HepG2 (cell line): Measurements from ENCODE around the gene PLN. TPM values are rescaled to one million over a fixed set of nuclear protein-coding genes. Genes with fewer than 3 reads are reported as not detected.

Experiments used
- ATAC-seq: fragments of 200-7000 bp; cut with Tn5 transposase; 3 replicates; pipeline ENCODE4 v1.9.1; 2020; ENCODE audit warnings: mild to moderate bottlenecking, moderate library complexity
- BruUV-seq: library from RNA; stranded (reverse); fragments of 400-500 nt; replicated peaks from 2 replicates; lab custom pipeline; 2021; lab: Mats Ljungman, UMichigan
- CTCF ChIA-PET: fragments of 300-600 bp; formaldehyde crosslinking; extraction: SDS; loops from one replicate; lab custom pipeline; 2021; ENCODE audit warnings: low total read pairs, inconsistent platforms, low intra/inter-chr PET ratio; lab: Yijun Ruan, JAX
- POLR2A ChIA-PET: fragments of 350-600 bp; sonication (Branson Sonifier 250); formaldehyde crosslinking; loops from one replicate; lab custom pipeline; 2020; ENCODE audit warnings: antibody characterized with exemption, inconsistent platforms; lab: Yijun Ruan, JAX
- DNase-seq: peaks from one replicate; pipeline ENCODE4 v3.0.0-alpha.2; 2015; ENCODE audit warnings: low spot score
- FAIRE-seq: peaks from 3 replicates; lab custom pipeline; 2011; peaks lifted over from hg19 to GRCh38; lab: Jason Lieb, UNC
- H2AFZ ChIP-seq: one replicate; pipeline ENCODE4 v1.6.1; 2011; ENCODE audit warnings: low read length, inconsistent platforms
- H3K27ac ChIP-seq: fragments of 300-600 bp; 3 replicates; pipeline ENCODE4 v1.8.0; 2011; ENCODE audit warnings: mixed run types, mild to moderate bottlenecking, mixed read lengths, low read length, inconsistent platforms; ENCODE audit not compliant: insufficient read depth; ENCODE audit errors: extremely low read length
- H3K27me3 ChIP-seq, 2 experiments: fragments of 200-600 bp in 1 of 2; 2 replicates in 1 of 2; 3 replicates in 1 of 2; pipeline versions ENCODE4 v1.6.0 to v1.8.0; 2011; ENCODE audit warnings: low read length in 2 of 2, mild to moderate bottlenecking in 2 of 2, moderate library complexity in 2 of 2, inconsistent platforms in 1 of 2; ENCODE audit not compliant: insufficient read depth in 2 of 2, control insufficient read depth in 1 of 2
- H3K36me3 ChIP-seq, 2 experiments: fragments of 200-600 bp in 1 of 2; replicated peaks in 1 of 2; 2 replicates in 1 of 2; 3 replicates in 1 of 2; pipeline versions ENCODE4 v1.5.1 to v1.8.0; 2011; ENCODE audit warnings: low read length in 2 of 2, inconsistent platforms in 1 of 2; ENCODE audit not compliant: insufficient read depth in 2 of 2, control insufficient read depth in 1 of 2
- H3K4me1 ChIP-seq: 2 replicates; pipeline ENCODE4 v1.5.1; 2012; ENCODE audit warnings: low read length, inconsistent platforms; ENCODE audit not compliant: insufficient read depth
- H3K4me2 ChIP-seq: 2 replicates; pipeline ENCODE4 v1.6.0; 2011; ENCODE audit warnings: low read depth, low read length, inconsistent platforms
- H3K4me3 ChIP-seq, 3 experiments: fragments of 200-600 bp in 1 of 3; sonication (generic), shearing (Covaris generic) in 1 of 3; replicated peaks in 1 of 3; 2 replicates each; pipeline ENCODE4 v1.5.1; 2011 to 2016; ENCODE audit warnings: low read length in 3 of 3, inconsistent platforms in 2 of 3, low read depth in 2 of 3, mild to moderate bottlenecking in 2 of 3, control low read depth in 1 of 3, mixed read lengths in 1 of 3; ENCODE audit not compliant: insufficient read depth in 1 of 3
- H3K79me2 ChIP-seq: one replicate; pipeline ENCODE4 v1.6.1; 2011; ENCODE audit warnings: low read length, inconsistent platforms; ENCODE audit not compliant: insufficient read depth
- H3K9ac ChIP-seq: 2 replicates; pipeline ENCODE4 v1.6.0; 2011; ENCODE audit warnings: mild to moderate bottlenecking, low read depth, low read length, inconsistent platforms; ENCODE audit not compliant: insufficient read depth
- H3K9me3 ChIP-seq: 2 replicates; pipeline ENCODE4 v1.5.1; 2012; ENCODE audit warnings: mild to moderate bottlenecking, low read length
- H4K20me1 ChIP-seq: 2 replicates; pipeline ENCODE4 v1.6.0; 2011; ENCODE audit warnings: inconsistent platforms, mild to moderate bottlenecking, low read length, moderate library complexity; ENCODE audit not compliant: insufficient read depth
- POLR2AphosphoS5 ChIP-seq: IDR thresholded peaks from 2 replicates; pipeline ENCODE4 v1.6.1; 2012; ENCODE audit warnings: low read depth, low read length
- TBL1XR1 ChIP-seq: fragments of 150-350 bp; IDR thresholded peaks from 2 replicates; pipeline ENCODE4 v1.6.1; 2014; ENCODE audit warnings: borderline replicate concordance, low read length; ENCODE audit not compliant: partially characterized antibody
- ZZZ3 ChIP-seq: sonication (generic); formaldehyde crosslinking; IDR thresholded peaks from 2 replicates; pipeline ENCODE4 v1.4.0; 2020; ENCODE audit warnings: missing genetic modification reagents, mild to moderate bottlenecking, borderline replicate concordance
- WGBS: methylation state at CpG from one replicate; pipeline ENCODE4 v1.1.6; 2017; ENCODE audit warnings: low lambda C conversion rate; 5-methylcytosine and 5-hydroxymethylcytosine counted together
- in situ Hi-C: cut with HindIII; loops from 2 replicates; pipeline ENCODE4 v1.10.0; 2017; ENCODE audit warnings: low pct_unique_long_range_greater_than_20kb; ENCODE audit not compliant: extremely low pct_ligation_motif_present
- intact Hi-C: fragments of 100-400 bp; cut with micrococcal nuclease; formaldehyde crosslinking; loops from one replicate; pipeline ENCODE4 v1.10.0; 2022; ENCODE audit not compliant: unreplicated experiment
- polyA plus RNA-seq, 8 experiments: library from polyadenylated mRNA; depleted of rRNA in 3 of 8; stranded (reverse) in 7 of 8; unstranded in 1 of 8; fragments of >200 nt; fragmentation: Illumina TruSeq in 4 of 8; extraction: Trizol in 4 of 8; gene quantifications; 2 replicates each; pipeline versions ENCODE4 v1.2.1 to v1.2.3, GENCODE V29; 2011 to 2016; ENCODE audit warnings: low read depth in 4 of 8, missing spikeins in 1 of 8, mixed read lengths in 1 of 8; ENCODE audit not compliant: insufficient read depth in 1 of 8
- total RNA-seq, 5 experiments: library from RNA; depleted of rRNA; stranded (reverse); fragments of >200 nt; fragmentation: Illumina TruSeq; extraction: Trizol; gene quantifications; 2 replicates each; pipeline ENCODE4 v1.2.3, GENCODE V29; 2016; ENCODE audit warnings: low read depth in 1 of 5
- TF ChIP-seq, protein P1 (sequence below): sonication (generic); formaldehyde crosslinking; IDR thresholded peaks from 2 replicates; pipeline ENCODE4 v1.4.0; 2020; ENCODE audit warnings: missing genetic modification reagents
- TF ChIP-seq, protein P2 (sequence below): sonication (generic); formaldehyde crosslinking; IDR thresholded peaks from 2 replicates; pipeline ENCODE4 v1.5.0; 2020; ENCODE audit warnings: missing genetic modification reagents
- TF ChIP-seq, protein P3 (sequence below): IDR thresholded peaks from 2 replicates; pipeline ENCODE4 v1.6.1; 2016; ENCODE audit warnings: mild to moderate bottlenecking, missing biosample characterization, missing genetic modification reagents
- TF ChIP-seq, protein P4 (sequence below): sonication (generic); formaldehyde crosslinking; IDR thresholded peaks from 2 replicates; pipeline ENCODE4 v1.8.1; 2023; ENCODE audit warnings: mild to moderate bottlenecking, missing genetic modification reagents
- TF ChIP-seq, protein P5 (sequence below): sonication (generic); formaldehyde crosslinking; conservative IDR thresholded peaks from 2 replicates; pipeline ENCODE4 v1.8.0; 2022; ENCODE audit warnings: low read depth, missing genetic modification reagents
- TF ChIP-seq, protein P6 (sequence below): sonication (generic); formaldehyde crosslinking; IDR thresholded peaks from 2 replicates; pipeline ENCODE4 v1.5.1; 2020; ENCODE audit warnings: missing genetic modification reagents, mild to moderate bottlenecking, borderline replicate concordance

PLN gene
- total and polyA plus RNA-seq, 2 of the 13 experiments (the other 11 are each of a cell fraction or from before 2014, with no cell fraction given), result not detected

DNA sequence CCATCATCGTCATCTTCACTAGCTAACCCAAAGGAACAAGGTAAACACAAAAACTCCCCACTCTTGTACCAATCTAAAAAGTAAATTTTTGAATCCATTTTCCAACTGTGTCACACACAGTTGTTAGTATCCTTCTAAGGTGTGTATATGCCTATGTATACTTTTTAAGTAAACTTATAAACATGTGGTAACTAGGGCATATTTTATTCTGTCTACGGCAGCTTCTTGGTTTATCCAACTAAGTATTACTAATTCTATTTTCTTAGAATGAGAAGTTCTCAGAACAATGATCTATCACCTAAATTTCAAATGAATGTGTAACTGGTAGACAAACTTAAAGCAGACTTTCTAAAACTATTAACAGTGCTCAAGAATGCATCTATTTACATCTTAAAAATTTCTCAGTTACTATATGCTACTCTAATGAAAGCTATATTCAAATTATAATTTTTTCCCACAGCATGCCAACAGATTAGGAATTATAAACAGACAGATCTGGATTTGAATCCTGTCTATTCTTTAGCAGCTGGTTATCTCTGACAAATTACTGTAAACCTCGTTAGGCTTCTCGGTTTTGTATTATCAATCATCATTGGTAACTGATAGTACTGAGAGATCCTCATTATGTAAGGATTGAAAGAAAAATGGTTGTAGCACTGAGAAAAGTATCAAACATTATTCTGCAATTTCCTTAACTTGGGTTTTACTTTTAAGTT, 1.8 kb upstream of the PLN start (continued):
- TF ChIP-seq, protein P1, sequence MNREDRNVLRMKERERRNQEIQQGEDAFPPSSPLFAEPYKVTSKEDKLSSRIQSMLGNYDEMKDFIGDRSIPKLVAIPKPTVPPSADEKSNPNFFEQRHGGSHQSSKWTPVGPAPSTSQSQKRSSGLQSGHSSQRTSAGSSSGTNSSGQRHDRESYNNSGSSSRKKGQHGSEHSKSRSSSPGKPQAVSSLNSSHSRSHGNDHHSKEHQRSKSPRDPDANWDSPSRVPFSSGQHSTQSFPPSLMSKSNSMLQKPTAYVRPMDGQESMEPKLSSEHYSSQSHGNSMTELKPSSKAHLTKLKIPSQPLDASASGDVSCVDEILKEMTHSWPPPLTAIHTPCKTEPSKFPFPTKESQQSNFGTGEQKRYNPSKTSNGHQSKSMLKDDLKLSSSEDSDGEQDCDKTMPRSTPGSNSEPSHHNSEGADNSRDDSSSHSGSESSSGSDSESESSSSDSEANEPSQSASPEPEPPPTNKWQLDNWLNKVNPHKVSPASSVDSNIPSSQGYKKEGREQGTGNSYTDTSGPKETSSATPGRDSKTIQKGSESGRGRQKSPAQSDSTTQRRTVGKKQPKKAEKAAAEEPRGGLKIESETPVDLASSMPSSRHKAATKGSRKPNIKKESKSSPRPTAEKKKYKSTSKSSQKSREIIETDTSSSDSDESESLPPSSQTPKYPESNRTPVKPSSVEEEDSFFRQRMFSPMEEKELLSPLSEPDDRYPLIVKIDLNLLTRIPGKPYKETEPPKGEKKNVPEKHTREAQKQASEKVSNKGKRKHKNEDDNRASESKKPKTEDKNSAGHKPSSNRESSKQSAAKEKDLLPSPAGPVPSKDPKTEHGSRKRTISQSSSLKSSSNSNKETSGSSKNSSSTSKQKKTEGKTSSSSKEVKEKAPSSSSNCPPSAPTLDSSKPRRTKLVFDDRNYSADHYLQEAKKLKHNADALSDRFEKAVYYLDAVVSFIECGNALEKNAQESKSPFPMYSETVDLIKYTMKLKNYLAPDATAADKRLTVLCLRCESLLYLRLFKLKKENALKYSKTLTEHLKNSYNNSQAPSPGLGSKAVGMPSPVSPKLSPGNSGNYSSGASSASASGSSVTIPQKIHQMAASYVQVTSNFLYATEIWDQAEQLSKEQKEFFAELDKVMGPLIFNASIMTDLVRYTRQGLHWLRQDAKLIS (CRISPR knock-in tag), result no peak
- TF ChIP-seq, protein P2, sequence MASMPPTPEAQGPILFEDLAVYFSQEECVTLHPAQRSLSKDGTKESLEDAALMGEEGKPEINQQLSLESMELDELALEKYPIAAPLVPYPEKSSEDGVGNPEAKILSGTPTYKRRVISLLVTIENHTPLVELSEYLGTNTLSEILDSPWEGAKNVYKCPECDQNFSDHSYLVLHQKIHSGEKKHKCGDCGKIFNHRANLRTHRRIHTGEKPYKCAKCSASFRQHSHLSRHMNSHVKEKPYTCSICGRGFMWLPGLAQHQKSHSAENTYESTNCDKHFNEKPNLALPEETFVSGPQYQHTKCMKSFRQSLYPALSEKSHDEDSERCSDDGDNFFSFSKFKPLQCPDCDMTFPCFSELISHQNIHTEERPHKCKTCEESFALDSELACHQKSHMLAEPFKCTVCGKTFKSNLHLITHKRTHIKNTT, result no peak

DNA sequence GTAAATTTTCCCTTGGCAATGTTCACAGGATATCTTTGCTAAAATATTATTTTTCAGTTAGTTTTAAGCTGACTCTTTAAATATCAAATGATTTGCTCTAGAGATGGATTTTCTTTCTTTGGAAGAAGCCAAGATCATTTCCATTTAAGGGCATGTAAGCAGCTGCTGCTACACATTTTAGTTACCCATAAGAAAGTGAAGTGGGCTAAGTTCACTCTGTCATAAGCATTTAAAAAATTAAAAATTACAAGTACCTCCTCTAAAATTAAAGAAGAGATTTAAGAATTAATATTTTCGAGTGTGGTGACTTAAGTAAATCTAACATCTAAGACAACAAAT, 1.2 kb upstream of the PLN start:
- H3K9me3 ChIP-seq, result no peaks in the 10 kb centered on the region
- H3K27ac ChIP-seq, result no peak overlapping the region
- ChIA-PET CTCF (no interaction called here), POLR2A (no interaction called here)
- no peak for DNase-seq
- H3K4me3 ChIP-seq, result no peak overlapping the region
- H3K9ac ChIP-seq, result no peak overlapping the region
- no peaks in the 10 kb centered on the region for H3K4me1 ChIP-seq
- no peak overlapping the region for H3K4me2 ChIP-seq
- BruUV-seq, result no TSS peak
- no peak for ATAC-seq
- WGBS, result 2% methylated on average over 1 of the region's 1 CpG
- H3K79me2 ChIP-seq, result no peaks in the 10 kb centered on the region
- H3K36me3 ChIP-seq, result no peaks in the 10 kb centered on the region
- H4K20me1 ChIP-seq, result no peaks in the 10 kb centered on the region
- no peak overlapping the region for H2AFZ ChIP-seq
- TF ChIP-seq, protein P3, sequence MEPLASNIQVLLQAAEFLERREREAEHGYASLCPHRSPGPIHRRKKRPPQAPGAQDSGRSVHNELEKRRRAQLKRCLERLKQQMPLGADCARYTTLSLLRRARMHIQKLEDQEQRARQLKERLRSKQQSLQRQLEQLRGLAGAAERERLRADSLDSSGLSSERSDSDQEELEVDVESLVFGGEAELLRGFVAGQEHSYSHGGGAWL (CRISPR knock-in tag), result no peak
- TF ChIP-seq, protein P4, sequence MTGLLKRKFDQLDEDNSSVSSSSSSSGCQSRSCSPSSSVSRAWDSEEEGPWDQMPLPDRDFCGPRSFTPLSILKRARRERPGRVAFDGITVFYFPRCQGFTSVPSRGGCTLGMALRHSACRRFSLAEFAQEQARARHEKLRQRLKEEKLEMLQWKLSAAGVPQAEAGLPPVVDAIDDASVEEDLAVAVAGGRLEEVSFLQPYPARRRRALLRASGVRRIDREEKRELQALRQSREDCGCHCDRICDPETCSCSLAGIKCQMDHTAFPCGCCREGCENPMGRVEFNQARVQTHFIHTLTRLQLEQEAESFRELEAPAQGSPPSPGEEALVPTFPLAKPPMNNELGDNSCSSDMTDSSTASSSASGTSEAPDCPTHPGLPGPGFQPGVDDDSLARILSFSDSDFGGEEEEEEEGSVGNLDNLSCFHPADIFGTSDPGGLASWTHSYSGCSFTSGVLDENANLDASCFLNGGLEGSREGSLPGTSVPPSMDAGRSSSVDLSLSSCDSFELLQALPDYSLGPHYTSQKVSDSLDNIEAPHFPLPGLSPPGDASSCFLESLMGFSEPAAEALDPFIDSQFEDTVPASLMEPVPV (CRISPR knock-in tag), result no peak
- TF ChIP-seq ZZZ3 (no peak), TBL1XR1 (no peak), POLR2AphosphoS5 (no peak)
- TF ChIP-seq, protein P5, sequence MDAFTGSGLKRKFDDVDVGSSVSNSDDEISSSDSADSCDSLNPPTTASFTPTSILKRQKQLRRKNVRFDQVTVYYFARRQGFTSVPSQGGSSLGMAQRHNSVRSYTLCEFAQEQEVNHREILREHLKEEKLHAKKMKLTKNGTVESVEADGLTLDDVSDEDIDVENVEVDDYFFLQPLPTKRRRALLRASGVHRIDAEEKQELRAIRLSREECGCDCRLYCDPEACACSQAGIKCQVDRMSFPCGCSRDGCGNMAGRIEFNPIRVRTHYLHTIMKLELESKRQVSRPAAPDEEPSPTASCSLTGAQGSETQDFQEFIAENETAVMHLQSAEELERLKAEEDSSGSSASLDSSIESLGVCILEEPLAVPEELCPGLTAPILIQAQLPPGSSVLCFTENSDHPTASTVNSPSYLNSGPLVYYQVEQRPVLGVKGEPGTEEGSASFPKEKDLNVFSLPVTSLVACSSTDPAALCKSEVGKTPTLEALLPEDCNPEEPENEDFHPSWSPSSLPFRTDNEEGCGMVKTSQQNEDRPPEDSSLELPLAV (CRISPR knock-in tag), result no peak
- TF ChIP-seq, protein P6, sequence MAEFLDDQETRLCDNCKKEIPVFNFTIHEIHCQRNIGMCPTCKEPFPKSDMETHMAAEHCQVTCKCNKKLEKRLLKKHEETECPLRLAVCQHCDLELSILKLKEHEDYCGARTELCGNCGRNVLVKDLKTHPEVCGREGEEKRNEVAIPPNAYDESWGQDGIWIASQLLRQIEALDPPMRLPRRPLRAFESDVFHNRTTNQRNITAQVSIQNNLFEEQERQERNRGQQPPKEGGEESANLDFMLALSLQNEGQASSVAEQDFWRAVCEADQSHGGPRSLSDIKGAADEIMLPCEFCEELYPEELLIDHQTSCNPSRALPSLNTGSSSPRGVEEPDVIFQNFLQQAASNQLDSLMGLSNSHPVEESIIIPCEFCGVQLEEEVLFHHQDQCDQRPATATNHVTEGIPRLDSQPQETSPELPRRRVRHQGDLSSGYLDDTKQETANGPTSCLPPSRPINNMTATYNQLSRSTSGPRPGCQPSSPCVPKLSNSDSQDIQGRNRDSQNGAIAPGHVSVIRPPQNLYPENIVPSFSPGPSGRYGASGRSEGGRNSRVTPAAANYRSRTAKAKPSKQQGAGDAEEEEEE (CRISPR knock-in tag), result no peak
- no peaks in the 10 kb centered on the region for H3K27me3 ChIP-seq
- no peak for FAIRE-seq
- in situ Hi-C loops (no loop called here), intact Hi-C loops (no loop called here)
